Activated T-cell treated with anti-CD3 and anti-CD28 coated beads for 24 hours (primary cell): ENCODE results near the gene BCAR3.
A peak's percentile ranks its signal among the peaks of the same experiment; 100 is the strongest.

ENCODE experiments used
- DNase-seq: peaks from one replicate; pipeline ENCODE4 v3.0.0-alpha.2; 2020; ENCODE audit warnings: low read depth

BCAR3 gene

DNA sequence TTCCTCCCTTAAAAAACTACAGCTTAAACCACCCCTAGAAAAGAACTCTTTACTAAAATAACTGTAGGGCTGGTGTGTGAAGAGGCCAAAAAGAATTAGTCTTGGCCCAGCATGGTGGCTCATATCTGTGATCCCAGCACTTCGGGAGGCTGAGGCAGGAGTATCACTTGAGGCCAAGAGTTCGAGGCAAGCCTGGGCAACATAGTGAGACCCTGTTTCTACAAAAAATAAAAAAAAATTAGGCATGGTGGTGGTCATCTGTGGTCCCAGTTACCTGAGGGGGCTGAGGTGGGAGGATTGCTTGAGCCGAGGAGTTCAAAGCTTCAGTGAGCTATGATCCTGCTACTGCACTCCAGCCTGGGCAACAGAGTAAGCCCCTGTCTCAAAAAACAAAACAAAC is 44.9 kb downstream of the BCAR3 start:
- DNase-seq: no peak

DNA sequence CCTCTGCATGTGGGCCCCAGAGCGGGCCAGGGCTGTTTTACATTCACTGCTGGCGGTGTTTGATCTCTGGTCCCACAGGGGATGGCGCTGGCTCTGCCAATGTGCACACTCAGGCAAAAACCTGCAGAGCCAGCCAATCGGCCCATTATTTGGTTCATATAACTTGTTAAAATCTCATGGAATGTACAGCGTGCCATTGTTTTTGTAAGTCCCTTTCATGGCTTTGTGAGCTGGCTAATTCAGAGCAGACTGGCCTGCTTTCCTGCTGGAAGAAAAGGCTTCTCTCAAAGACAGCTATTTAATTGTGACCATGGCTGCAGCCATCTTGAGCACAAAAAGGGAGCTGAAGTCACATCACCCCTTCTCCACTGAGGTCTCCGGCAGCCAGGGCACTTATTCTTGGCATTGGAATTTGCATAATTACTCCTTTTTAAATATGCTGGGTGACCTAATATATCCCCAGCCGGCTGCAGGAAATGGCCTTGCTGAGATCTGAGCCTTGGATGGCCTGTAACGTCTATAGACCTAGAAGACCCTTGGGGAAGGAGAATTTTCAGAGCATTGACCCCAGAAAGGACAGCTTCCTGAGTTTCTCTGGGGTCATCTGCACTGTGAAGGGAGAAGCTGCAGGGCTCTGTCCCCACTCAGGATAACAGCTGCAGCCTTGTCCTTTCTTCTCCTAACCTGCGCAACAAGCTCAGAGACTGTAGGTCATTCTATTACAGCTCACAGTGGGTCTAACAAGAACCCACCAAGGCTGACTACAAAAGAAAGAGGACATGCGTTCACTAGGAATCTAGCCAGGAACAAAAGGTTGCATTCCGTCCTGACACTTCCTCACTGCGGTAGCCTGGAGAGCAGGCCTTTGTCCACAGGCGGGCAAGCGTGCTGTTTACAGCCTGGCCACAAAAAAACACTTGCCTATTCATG is 45.8 kb downstream of the BCAR3 start:
- no peak for DNase-seq

DNA sequence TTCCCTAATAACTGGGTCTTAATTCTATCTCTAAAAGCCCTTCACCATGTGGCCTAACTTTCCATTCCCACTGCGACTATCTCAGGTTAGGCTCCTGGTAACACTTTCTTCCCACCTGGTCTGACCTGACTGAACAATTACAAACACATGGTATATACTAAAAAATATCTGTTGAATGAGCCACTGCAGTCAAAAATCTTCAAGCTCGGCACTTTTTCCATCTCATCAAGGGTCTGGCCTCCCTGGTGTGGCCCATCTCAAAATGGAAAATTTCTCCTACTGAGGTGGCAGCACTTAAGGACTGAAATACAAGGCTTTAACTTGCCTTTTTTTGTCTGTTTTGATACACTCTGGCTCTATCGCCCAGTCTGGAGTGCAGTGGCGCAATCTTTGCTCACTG is 48.3 kb downstream of the BCAR3 start:
- DNase-seq: no peak

DNA sequence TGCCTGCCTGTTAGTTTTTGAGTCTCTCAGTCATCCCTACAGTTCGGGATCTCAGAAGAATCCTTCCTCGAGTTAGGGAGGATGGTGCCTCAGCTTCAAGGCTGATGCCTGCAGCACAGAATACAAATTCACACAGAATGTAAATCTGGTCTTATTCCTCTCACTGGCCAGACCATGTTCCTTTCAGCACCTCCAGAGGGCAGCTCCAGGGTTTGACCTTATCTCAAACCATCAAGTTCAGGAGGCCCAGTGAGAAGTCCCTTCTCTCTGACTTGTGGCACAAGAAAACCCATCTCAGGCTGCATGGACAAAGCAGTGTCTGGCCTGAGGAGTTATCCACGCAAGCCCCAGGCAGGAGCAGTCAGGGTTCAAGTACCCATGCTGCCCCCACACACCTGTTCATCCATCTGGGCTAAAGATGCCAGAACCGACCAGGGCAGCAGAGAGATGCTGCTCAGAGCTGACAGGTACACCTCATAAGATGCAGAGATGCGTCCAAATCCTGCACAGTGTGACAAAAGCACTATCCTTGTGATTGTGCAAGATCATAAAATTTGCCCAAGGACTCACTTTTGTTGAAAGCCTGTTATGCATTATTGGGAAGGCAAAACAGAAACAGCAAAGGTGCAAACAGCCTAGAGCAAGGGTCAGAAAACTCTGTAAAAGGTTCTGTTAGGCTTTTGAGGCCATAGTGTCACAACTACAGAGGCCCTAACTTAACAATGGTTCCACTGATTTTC is 49.8 kb downstream of the BCAR3 start:
- DNase-seq: no peak

DNA sequence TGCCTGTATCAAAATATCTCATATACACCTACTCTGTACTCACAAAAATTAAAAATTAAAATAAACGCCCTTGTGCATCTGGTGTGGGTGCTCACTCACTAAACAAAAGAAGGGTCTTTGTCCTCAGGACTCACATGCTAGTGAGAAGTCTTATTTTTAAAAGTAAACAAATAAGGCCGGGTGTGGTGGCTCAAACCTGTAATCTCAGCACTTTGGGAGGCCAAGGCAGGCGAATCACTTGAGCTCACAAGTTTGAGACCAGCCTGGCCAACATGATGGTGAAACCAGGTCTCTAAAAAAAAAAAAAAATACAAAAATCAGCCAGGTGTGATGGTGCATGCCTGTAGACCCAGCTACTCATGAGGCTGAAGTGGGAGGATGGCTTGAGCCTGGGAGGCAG is 51.5 kb downstream of the BCAR3 start:
- no peak for DNase-seq

DNA sequence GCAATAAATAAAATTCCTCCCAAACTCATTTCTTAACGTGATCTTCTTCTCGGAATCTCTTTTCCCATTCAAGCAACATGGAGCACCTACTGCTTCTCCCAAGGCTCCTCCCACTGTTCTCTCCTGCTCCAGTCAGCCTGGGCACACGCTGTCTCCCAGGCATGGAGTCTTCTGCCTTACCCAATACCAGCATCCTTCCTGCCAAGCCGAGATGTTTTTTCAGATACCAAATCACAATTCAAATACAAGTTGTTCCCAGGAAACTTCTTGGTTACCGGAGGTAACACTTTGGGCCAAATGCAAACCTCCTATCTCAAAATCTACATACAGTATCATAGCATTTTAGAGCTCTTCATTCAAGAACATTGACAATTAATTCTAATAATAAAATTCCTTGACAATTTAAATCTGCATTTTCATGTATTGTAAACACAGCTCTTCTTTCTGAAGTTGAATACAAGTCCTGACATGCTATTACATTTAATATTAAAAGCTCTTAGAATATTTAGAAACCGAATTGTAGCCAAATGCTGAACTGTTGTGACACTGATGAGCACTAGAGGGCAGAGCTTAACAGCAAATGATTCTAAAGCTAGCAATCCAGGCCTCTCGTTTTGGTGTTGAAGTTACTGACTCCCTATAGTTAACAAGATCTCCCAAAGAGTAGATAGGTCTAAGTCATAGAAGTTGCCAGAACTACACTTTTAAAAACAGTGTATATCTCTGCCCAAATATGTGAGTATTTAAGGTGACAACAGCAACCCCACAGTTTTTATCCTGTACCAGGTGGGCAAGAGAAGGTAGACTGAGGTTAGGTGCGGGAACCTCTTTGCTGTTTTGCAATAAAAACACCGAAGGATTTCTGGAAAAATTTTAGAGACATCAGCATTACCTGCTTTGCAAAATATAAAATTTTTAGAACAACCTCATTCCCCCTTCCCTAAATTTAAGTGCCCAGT is 52.3 kb downstream of the BCAR3 start:
- DNase-seq: peak; percentile 32

DNA sequence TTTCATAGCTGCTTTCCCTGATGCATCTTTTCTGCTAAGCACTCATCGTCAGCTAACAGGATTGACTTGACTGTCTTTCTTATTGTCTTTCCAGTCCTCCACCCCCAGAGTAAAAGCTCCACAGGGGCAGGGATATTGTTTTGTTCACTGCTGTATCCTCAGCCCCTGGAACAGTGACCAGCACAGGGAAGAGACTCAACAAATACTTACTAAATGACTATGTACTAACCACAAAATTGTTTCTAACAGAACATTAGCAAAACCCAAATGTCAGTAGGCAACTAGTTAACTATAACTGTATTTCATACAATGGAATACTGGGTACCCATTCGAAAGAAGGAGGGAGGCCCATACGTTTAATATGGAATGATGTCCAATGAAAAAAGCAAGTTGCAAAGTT is 53.0 kb downstream of the BCAR3 start:
- no peak for DNase-seq

DNA sequence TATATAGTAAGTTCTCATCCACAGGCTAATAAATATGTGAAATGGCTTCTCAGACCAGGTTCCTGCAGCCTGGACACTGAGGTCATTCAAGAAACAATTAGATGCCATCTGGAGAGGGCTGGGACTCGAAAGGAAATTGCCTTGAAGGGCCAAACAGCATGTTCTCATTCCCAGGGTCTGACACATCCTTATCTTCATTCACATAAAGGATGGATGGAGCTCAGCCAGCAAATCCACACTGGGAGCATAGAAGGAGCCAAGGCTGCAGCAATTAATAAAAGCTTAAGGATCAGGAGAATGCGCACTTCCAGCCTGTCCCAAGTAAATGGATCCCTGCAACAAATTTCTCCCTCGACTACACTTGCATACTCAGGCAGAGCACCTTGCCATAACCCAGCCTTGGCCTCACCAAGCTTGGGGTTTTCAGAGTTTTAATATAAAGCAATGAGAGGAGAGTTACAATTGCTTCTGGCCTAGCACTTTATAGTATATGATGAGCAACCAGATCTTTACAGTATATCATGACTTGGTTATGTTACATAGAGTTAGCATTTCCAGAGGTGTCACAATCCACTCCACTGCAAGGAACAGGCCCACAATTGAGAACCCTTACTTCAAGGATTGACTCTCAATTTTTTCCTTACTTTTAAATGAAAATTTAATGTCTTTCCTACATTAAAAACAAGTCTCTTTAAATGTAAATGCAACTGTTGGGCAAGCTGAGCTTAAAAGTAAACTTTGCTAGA is 55.9 kb downstream of the BCAR3 start:
- DNase-seq: no peak

DNA sequence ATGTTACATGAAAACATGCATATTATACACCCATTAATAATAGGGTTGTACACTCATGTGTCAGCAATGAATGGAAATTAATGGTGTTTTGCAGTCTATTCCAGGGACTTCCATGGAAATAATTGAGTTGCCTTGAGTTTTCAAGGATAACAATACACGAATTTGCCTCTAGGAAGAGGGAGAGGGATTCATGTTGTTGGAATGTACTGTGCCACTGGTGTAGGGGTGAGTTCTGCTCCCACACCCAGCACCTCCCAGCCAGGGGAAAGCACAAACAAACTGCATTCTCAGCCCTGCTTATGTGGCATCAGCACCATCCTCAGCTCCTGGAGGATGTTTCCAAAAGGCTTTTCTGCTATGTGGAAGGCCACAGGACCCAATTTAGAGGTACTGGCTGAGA is 57.8 kb downstream of the BCAR3 start:
- no peak for DNase-seq

DNA sequence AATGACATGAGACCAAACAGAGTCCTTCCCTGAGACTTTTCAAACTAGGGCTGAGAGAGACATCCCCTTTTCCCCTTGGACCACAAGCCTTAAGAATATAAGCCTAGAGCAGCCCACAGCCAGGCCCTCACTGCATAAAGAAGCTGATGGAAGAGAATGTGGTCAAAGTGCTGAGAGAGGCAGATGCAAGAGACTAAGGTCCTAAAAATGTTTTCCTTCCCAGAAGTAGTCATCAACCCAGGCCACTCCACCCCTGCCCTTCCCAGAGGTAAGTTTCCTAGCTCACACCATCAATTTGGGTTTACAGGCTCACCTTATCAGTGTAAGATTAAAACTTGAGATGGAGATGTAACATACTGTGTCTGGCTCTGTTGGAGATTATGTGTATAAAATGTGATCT is 58.2 kb downstream of the BCAR3 start:
- DNase-seq: no peak

DNA sequence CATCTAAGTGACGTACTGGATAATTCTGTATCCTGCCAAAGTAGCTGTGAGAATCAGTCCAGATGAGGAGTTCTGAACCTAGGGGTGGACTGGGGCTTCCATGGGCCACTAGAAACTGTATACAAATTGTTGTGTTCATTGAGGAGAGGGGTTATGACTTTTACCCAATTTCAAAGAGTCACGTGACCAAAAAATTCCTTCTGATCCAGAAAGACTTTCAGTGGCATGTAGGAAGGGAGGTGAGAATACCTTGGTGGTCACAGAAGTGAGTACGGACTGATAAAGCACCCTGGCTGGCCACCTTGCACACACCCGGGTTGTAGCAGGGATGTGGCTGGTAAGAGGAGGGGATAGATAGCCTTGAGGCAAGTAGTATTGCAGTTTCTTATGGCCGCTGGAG is 60.4 kb downstream of the BCAR3 start:
- no peak for DNase-seq

DNA sequence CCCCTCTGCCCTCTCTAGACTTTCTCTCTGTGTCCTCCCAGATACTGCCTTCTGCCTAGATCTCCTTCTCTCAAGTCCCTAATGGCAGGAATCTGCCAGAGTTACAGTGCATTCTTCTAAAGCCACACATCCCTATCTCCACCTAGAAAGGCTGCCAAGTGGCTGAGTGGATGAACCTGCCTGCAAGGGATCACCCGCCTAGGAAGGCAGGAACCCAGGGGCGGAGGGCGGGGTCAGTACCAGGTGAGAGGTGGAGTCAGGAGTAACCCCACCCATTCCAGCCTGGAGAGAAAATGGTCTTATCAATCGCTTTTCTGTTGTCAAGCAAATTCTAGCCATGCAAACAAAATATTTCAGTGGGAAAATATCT is 60.8 kb downstream of the BCAR3 start:
- no peak for DNase-seq

DNA sequence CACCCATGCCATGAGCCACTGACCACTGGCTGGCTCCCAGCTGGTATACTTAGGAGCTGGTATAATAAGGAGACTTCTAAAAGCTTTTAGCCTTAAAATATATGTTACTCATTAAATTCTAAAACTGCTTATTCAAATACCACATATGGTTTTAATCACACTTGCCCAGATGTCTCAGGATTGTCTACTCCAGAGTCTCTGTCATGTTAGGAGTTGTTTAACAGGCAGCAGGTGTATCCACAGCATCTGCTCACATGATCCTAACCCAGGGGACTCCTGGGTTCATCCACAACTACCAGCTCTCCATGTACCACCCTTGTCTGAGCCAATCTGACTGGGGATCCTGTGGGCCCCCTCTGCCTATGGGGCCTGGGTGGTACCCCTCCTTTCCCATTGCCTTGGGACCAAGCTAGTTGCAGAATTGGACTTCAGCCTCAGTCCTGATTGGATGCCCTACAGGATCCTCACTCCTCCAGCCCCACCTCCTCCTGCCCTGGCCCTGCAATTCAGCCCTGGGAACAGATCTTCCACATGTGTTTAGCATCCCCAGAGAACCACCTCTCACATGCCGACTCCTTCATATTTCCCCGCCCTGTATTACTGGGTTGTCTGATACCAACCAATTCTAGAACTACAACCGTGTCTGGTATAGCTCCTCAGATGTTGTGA is 61.3 kb downstream of the BCAR3 start:
- DNase-seq: no peak

DNA sequence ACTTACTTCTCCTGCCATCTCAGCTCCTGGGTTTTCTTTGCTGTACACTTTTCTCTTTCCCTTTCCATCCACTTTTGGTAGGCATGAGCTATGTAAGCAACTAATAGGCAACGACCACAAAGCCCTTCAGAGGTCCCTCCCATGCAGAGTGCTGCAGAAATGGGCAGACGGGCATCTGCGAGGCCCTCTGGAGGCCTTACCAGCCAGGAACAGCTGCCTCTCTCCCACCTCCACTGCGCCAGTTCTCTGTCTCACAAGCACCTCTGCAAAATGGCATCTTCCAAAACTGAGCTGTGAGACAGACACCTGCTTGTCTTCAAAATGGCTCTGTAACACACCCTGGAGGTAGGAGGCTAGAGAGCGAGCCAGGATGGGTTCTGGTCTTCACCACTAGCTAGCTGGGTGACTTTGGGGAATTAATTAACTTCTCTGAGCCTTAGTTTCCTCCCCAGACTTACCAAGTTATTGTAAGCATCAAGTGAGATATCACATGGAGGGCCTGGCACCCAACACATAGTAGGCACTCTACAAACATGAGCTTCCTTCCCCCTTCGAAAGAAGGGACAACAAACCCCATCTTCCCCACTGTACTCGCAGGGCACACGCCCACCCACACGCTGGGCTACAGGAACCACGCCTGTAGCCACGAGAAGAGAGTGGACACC is 62.0 kb downstream of the BCAR3 start:
- DNase-seq: no peak

DNA sequence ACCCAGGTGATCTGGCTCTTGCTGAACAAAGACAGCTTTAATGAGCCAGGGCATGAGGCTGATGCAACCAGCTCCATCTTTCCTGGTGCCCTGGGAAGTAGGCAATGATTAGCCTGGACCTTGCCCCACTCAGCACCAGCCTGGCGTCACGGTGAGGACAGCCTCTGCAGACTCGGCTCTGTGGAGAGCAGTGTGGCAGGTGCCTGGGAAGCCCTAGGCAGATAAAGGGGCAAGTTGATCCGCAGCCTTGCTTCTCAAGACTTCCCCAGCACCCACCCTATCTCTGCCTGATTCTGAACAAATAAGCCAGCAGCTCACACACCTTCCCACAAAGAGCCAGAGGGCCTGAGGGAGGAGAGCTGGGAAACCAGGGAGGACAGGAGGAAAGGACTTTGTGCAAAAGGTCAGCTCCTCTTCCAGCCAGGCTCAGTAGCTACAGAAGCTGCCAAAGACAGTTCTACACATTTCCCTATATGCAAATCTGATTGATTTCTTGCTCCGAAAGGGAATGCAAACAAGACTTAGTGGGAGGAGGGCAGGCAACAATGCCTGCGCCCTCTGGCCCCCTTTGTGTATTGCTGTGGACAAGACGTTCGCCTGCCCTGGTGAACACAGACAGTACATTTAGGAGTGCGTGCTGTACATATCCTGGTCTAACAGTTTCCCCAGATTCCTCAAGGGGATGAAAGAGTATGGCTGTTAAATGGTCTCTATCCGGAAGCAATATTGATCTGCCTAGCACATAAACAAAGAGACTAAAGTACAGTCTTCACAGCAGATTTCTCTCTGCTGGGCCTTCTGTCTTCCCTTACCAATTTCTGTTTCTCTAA is 63.8 kb downstream of the BCAR3 start:
- DNase-seq: no peak

DNA sequence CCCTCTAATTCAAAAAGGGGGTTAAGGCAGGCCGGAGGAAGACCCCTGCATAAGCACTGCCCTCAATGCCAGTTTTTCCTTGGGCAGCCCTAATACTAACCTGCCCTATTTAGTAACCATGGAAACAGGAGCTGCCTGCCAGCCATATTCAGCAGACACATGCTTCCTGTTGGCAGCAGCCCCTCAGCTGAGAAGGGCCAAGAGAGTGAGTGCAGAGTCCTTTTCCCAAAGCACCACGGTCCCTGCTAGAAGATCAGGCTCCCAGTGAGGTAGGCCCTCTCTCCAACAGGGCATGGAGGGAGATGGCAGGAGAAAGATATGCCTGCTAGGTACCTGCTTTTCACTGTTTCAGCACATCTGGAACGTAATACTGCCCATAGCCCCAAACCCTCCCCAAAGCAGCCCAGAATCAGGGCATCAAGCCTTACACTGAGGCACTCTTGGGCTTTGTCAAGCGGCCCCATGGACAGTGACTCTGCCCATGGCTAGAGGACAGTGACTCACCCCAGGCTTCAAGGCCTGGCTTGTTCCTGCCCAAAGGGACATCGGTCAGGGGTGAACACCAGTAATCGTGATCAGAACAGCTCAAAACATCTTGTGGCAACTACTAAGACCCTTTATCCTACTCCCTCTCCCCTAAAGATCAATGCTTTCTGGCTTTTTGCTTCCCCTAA is 64.5 kb downstream of the BCAR3 start:
- DNase-seq: no peak

DNA sequence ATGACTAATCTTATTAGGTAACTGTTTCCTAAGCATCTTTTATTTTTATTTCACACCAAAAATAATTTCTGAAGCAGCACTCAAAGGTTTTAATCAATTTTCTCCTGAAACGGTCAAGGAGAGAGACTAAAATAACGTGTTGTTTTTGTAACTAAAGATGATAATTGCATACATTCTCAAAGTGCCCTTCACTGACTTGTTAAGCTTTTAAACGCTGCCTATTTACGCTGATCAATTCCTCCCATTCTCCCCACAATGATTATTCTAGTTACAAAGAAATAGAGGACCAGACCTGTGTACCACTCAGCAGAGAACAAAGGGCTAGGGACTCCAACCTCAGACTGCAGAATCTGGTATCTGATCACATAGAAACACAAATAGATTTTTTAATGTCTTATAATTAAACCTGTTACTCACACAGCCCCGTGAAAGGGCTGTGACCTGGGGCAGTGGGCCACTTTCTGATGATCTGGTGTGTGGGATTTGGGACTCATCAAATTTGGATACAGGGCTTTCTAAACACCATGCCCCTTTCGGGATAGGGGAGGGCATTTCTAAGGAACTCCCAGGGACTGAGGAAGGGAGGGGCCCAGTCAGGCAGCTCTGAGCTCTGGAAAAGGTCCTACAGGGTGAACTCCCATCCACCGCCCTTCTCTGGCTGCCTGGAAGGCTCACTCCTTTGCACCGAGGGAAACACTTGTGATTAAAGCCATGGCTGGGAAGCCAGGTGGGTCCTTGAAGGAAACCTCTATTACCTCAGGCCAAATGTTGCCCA is 65.2 kb downstream of the BCAR3 start:
- no peak for DNase-seq

DNA sequence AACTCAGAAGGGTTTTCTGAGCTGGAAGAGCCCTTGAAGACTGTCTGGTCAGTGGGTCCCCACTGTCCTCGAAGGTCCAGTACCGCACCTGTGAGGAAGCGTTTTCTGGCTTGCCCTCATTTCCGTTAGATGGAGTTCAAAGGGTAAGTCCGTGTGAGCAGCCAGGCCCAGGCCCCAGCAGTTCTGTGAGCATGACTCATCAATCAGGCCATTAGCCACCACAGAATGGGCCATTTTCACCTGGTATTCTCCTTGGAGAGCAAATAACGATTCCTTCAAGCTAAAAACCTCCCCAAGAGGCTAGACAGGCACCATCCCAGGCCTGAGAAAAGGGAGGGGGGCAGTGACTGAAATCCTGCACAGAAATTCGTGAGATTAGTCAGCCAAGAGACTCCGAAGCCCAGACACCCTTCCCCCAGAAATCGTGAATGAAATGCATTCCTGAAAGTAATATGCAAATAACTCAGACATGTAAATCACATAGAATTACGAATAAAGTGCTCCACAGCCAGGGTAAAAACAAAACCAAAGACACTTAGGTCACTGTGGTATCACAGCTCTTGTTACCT is 66.0 kb downstream of the BCAR3 start:
- peak; percentile 54 for DNase-seq
